SK-N-MC (cell line): ENCODE results near the gene SPEM1.

Source experiments
- EZH2 ChIP-seq: fragments of 200-600 bp; sonication (generic); IDR thresholded peaks from one replicate; pipeline ENCODE4 v1.6.1; 2017; ENCODE audit warnings: antibody characterized with exemption
- POLR2AphosphoS5 ChIP-seq: IDR thresholded peaks from 2 replicates; pipeline ENCODE4 v1.6.1; 2012; ENCODE audit warnings: mild to moderate bottlenecking, low read depth, low read length, borderline replicate concordance

GRCh38 chr17:7383371-7383741 is 36.8 kb upstream of the SPEM1 start:
- TF ChIP-seq EZH2 (no peak), POLR2AphosphoS5 (no peak)
